Subcutaneous abdominal adipose tissue (tissue), 5 donors: ENCODE results near the gene LNX2.

Source experiments
- H3K27ac ChIP-seq: one replicate; pipeline ENCODE4 v1.7.0; 2013; ENCODE audit warnings: low read depth, mild to moderate bottlenecking, inconsistent platforms, low read length, moderate library complexity
- H3K27me3 ChIP-seq, 5 donors: one replicate each; pipeline ENCODE4 v1.7.0; 2013; ENCODE audit warnings: low read length in 5 of 5, inconsistent platforms in 1 of 5; ENCODE audit not compliant: control insufficient read depth in 5 of 5, insufficient read depth in 4 of 5
- H3K36me3 ChIP-seq, 5 donors: one replicate each; pipeline ENCODE4 v1.7.0; 2013; ENCODE audit warnings: low read length in 5 of 5; ENCODE audit not compliant: control insufficient read depth in 5 of 5, insufficient read depth in 5 of 5
- H3K4me1 ChIP-seq, 5 donors: one replicate each; pipeline ENCODE4 v1.7.0; 2013; ENCODE audit warnings: low read length in 5 of 5, mild to moderate bottlenecking in 3 of 5, moderate library complexity in 1 of 5; ENCODE audit not compliant: control insufficient read depth in 5 of 5, insufficient read depth in 5 of 5
- H3K4me3 ChIP-seq, 5 donors: one replicate each; pipeline ENCODE4 v1.7.0; 2013; ENCODE audit warnings: low read length in 5 of 5, low read depth in 1 of 5
- H3K9ac ChIP-seq, 5 donors: one replicate each; pipeline ENCODE4 v1.7.0; 2013; ENCODE audit warnings: low read length in 5 of 5, mild to moderate bottlenecking in 4 of 5, moderate library complexity in 3 of 5
- H3K9me3 ChIP-seq, 5 donors: one replicate each; pipeline ENCODE4 v1.7.0; 2013; ENCODE audit warnings: low read length in 5 of 5; ENCODE audit not compliant: control insufficient read depth in 5 of 5
- donor health status: healthy.
- donor health status: healthy.
- donor health status: healthy.
- donor health status: healthy.
- donor health status: healthy.

Gene LNX2

DNA sequence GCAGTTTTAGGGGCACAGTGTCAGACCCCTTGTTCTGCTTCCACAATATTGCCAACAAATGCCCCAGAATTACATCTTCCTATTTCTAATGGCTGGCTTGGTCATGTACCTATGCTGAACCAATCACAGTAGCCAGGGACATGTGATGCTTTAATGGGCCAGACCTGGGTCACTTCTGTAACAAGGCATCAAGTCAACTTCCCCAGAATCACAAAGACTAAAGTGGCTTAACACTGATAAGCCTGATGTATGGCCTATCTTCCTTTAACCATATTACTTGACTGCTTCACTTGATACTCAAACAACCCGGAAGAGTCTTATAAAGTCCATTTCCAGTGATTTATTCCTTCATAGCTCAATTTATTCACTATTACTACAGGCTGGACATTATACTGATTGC lies 19.6 kb downstream of the LNX2 start:
- H3K4me1 ChIP-seq, result peaks cover 0 to 2% (median 0%) of the 10 kb centered on the region in 5 donors
- H3K27ac ChIP-seq, result no peak overlapping the region
- no peak overlapping the region for H3K4me3 ChIP-seq
- peaks cover 0 to 2% (median 0%) of the 10 kb centered on the region in 5 donors for H3K36me3 ChIP-seq
- peaks cover 0 to 3% (median 0%) of the 10 kb centered on the region in 5 donors for H3K9me3 ChIP-seq
- no peaks in the 10 kb centered on the region for H3K27me3 ChIP-seq
- no peak overlapping the region for H3K9ac ChIP-seq

DNA sequence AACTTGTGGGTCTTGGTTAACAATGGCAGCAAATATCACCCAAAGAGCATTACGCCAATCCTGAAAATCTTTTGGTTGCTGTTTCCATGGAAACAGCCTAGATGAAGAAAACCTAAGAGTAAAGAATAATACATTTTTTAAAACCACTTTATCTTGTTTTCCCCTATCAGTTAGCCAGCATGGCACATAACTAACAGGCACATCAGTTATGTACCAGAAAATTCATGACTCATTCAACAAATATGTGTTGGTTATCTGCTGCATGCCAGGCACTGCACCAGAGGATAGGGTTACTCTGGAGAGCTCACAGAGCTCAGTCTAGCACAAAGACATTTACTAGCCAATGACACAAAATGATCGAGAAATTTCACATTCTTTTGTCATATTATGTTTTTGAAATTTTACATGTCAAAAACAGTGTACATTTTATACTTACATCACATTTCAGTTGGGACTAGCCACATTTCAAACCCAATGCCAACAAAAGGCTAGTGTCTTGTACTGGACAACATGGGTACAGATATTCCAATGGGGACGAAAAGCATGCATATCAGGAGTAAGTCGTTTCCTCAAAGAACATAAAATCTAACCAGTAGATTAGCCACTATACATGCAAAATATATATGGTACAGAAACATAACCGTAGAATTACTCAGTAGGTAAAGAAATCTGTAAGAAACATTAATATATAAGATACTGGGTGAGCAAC lies 20.3 kb downstream of the LNX2 start:
- Histone ChIP-seq H3K27me3 (no peaks in the 10 kb centered on the region), H3K9me3 (peaks cover 0 to 3% (median 0%) of the 10 kb centered on the region in 5 donors), H3K36me3 (peaks cover 0 to 2% (median 0%) of the 10 kb centered on the region in 5 donors), H3K27ac (no peak overlapping the region), H3K9ac (no peak overlapping the region), H3K4me3 (no peak overlapping the region), H3K4me1 (peaks cover 0 to 9% (median 7%) of the 10 kb centered on the region in 5 donors)

DNA sequence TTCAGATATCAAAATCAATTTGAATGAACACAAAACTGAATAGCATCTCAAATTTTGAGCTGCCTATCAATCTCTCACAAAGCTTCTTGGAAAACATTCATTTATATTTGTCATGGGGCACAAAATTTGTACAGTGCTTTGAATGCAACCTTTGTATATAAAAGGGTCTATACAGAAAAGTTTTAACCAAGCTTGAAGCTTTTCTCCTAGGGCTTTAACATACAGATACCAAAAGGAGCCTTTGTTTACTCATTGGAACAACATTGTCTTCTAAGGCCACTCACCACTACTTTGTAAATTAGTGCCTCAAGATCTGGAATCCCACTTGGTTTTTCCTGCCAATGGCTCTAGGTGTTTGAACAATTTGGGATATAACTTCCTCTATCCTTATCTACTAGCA lies 21.2 kb downstream of the LNX2 start:
- Histone ChIP-seq H3K4me3 (no peak overlapping the region), H3K4me1 (peaks cover 0 to 11% (median 10%) of the 10 kb centered on the region in 5 donors), H3K9me3 (peaks cover 0 to 3% (median 0%) of the 10 kb centered on the region in 5 donors), H3K36me3 (peaks cover 0 to 2% (median 0%) of the 10 kb centered on the region in 5 donors), H3K9ac (no peak overlapping the region), H3K27ac (no peak overlapping the region), H3K27me3 (no peaks in the 10 kb centered on the region)

DNA sequence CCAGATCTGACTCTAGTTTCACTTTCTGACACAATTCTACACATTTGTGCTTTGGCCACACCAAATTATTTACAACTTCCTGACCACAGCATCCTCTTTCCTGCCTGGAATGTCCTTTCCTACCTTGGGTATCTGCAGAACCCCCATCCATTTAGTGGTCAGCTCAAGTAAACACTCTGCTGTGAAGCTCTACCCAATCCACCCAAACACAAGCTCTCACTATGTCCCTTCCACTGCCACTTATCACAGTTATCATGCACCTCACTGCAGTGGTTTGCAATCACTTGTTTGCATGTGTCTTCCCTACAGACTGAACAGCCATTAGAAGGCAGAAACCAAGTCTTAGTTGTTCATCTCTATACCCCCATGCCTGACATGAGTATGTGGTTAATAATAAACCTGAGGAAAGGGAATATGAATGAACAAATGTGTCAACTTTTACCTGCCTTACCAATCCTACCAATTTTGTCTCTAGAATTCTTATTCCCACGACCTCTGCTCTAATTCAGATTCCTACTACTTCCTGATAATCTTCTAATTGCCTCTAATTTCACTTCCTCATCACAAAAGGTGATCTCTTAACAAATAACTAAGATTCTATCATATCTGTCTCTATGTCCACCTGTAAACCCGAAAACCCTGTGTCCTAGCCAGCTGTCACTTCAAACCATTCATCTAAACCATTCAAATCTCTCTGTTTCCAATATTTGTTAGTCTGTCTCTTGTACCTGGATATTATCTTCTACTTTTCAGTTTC lies 25.1 kb downstream of the LNX2 start:
- no peaks in the 10 kb centered on the region for H3K27me3 ChIP-seq
- no peak overlapping the region for H3K9ac ChIP-seq
- H3K9me3 ChIP-seq, result no peaks in the 10 kb centered on the region
- H3K27ac ChIP-seq, result no peak overlapping the region
- H3K36me3 ChIP-seq, result no peaks in the 10 kb centered on the region
- peaks cover 0 to 11% (median 10%) of the 10 kb centered on the region in 5 donors for H3K4me1 ChIP-seq
- no peak overlapping the region for H3K4me3 ChIP-seq

DNA sequence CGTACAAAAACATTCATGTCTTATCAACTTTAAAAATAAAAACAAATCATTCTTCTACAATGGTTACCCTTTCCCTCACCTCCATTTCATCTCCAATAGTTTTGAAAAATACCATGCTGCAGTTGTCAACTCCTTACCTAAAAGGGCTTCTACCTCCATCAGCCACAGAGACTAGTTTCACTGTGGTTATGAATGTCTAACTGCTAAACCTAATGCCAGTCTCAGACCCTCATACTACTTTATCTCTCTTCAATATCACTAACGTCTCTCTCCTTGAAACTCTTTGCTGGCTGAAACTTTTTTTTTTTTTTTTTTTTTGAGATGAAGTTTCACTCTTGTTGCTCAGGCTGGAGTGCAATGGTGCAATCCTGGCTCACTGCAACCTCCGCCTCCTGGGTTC lies 27.1 kb downstream of the LNX2 start:
- Histone ChIP-seq H3K27me3 (no peaks in the 10 kb centered on the region), H3K9me3 (no peaks in the 10 kb centered on the region), H3K27ac (no peak overlapping the region), H3K4me3 (no peak overlapping the region), H3K9ac (no peak overlapping the region), H3K36me3 (no peaks in the 10 kb centered on the region), H3K4me1 (peaks cover 0 to 11% (median 10%) of the 10 kb centered on the region in 5 donors)

DNA sequence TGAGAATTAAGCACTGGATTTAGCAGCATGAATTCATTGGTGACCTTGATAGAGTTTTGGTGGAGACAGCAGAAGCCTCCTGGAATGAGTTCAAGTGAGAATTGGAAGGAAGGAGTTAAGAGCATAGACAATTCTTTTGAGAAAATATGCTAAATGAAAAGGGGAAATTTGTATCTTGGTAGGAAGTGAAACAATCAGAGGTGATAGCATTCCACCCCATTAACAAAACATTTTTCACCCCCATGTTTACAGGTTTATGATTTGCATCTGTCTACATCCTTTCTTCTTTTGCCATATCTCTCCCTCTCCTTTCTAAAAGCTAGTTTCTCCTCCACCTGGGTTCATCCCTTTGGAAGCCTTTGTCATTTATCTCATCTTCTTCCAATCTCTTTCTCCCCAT lies 27.5 kb downstream of the LNX2 start:
- Histone ChIP-seq H3K4me3 (no peak overlapping the region), H3K36me3 (no peaks in the 10 kb centered on the region), H3K27me3 (no peaks in the 10 kb centered on the region), H3K4me1 (peaks cover 0 to 11% (median 10%) of the 10 kb centered on the region in 5 donors), H3K9ac (no peak overlapping the region), H3K9me3 (no peaks in the 10 kb centered on the region), H3K27ac (no peak overlapping the region)

DNA sequence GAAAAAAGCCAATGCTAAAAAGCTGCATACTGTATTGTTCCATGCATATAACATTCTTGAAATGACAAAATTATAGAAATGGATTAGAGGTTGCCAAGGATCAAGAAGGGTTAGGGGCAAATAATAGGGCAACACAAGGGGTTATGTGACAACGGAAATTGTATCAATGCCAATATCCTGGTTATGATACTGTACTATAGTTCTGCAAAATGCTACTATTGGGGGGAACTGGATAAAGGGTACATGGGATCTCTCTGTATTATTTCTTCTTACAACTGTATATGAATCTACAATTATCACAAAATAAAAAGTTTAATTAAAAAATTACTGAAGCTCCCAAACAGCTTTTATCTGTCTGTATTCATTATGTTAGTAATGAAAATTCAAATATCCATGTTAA lies 31.9 kb downstream of the LNX2 start:
- Histone ChIP-seq H3K36me3 (no peaks in the 10 kb centered on the region), H3K4me3 (no peak overlapping the region), H3K9me3 (no peaks in the 10 kb centered on the region), H3K9ac (no peak overlapping the region), H3K27ac (no peak overlapping the region), H3K27me3 (no peaks in the 10 kb centered on the region), H3K4me1 (peaks cover 2 to 18% (median 14%) of the 10 kb centered on the region in 5 donors)

DNA sequence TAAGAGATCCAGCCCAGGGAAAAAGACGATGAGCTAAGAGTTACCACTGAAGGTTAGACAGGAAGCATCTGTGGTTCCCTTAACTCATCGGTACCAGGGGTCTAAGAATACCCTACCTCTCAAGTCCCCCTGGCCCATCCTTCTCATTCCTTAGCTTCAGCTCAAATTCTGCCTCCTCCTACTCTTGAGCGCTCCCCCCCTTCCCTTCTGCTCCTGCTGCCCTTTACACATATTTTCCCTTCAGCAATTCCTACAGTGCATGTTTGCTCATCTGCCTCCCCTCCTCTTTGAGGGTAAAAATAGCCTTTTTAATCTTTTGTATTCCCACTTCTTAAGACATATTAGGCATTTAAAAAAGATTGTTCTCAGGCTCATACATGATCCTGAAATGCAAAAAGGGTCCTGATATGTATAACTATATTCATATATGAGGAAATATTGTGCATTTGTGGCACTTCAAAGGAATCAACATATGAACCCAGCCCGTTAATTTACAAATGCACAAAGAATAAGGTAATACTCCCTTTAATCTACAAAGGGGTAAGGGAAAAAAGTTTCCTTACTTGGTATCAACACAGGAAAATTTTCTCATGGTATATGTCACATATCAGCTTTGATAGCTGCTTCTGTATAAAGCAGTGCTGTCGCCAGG lies 33.1 kb downstream of the LNX2 start:
- H3K27ac ChIP-seq, result no peak overlapping the region
- H3K36me3 ChIP-seq, result no peaks in the 10 kb centered on the region
- H3K9me3 ChIP-seq, result no peaks in the 10 kb centered on the region
- no peaks in the 10 kb centered on the region for H3K27me3 ChIP-seq
- H3K9ac ChIP-seq, result no peak overlapping the region
- peaks cover 2 to 19% (median 14%) of the 10 kb centered on the region in 5 donors for H3K4me1 ChIP-seq
- peak overlapping the region in 1 of 5 donors; percentile 7 for H3K4me3 ChIP-seq

DNA sequence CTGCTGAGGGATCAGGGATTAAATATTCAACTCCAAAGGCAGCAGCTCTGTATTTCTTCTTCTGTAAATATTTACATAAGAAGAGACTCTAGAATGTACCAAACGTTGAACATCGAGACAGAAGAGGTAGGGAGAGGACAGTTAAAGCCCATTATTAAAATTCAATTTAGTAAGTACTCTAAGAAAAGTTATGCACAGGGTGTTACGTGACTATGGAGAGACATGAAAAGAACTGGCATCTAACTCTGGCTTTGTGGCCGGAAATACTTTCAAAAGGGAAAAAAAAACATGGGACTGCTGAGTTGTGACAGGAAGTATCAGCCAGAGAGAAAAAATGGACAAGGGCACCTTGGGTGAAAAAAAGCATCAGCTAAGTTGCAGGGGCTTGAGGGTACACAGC lies 36.7 kb downstream of the LNX2 start:
- H3K4me3 ChIP-seq, result no peak overlapping the region
- no peak overlapping the region for H3K9ac ChIP-seq
- peaks cover 2 to 19% (median 14%) of the 10 kb centered on the region in 5 donors for H3K4me1 ChIP-seq
- H3K9me3 ChIP-seq, result no peaks in the 10 kb centered on the region
- H3K27me3 ChIP-seq, result no peaks in the 10 kb centered on the region
- peaks cover 0 to under 1% (median under 1%) of the 10 kb centered on the region in 5 donors for H3K36me3 ChIP-seq
- no peak overlapping the region for H3K27ac ChIP-seq
